ENCODE data around the gene ADTRP. TPM values are rescaled to one million over a fixed set of nuclear protein-coding genes. Genes with fewer than 3 reads are reported as not detected.

Gene ADTRP
- total and polyA plus RNA-seq, 2 donors (not counting 1 experiment from before 2014, with no cell fraction given): 0.23 to 1.7 TPM

DNA sequence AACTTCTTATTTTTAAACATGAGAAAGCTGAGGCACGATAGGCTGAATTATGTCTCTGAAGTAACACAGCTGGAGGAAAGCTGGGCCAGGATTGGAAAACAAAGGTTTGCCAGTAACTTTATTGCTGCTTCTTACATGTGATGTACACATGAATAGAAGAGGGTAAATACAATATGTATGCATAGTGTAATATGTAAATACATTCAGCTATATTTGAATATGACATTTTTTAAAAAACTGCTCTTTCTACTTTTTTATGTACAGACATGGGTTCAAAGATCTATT, 90.2 kb downstream of the ADTRP start:
- Histone ChIP-seq H3K9ac (ENCODE audit: insufficient read depth, low read length) (no peak overlapping the region), H3K27ac (ENCODE audit: insufficient read depth, low read length) (no peak overlapping the region), H3K4me3 (replicated peaks in 1 of 4; ENCODE audit: control extremely low read depth in 1 of 4, insufficient read depth in 1 of 4, low read depth in 3 of 4, low read length in 4 of 4) (no peak overlapping the region), H3K27me3 (ENCODE audit: control insufficient read depth, insufficient read depth, low read length) (no peaks in the 10 kb centered on the region), H3K9me3 (ENCODE audit: control insufficient read depth, insufficient read depth, low read depth, low read length) (no peaks in the 10 kb centered on the region), H3K36me3 (ENCODE audit: control insufficient read depth, insufficient read depth, low read length) (no peaks in the 10 kb centered on the region), H2AFZ (ENCODE audit: low read length) (no peak overlapping the region), H3K4me2 (ENCODE audit: extremely low read depth, insufficient read depth, low read length) (no peak overlapping the region), H4K20me1 (ENCODE audit: control insufficient read depth, extremely low read depth, insufficient read depth, low read length) (no peaks in the 10 kb centered on the region), H3K79me2 (ENCODE audit: control insufficient read depth, insufficient read depth, low read length) (no peaks in the 10 kb centered on the region), H3K4me1 (ENCODE audit: control insufficient read depth, extremely low read depth, insufficient read depth, low read length) (peaks cover 6% of the 10 kb centered on the region)
- peak in 1 of 2 donors; percentile 27 for DNase-seq (ENCODE audit: low read depth in 2 of 2)
- TF ChIP-seq EZH2 (IDR thresholded peaks at IDR 0.05; ENCODE audit: low read length, missing control alignments): no peak
- TF ChIP-seq, protein P1, sequence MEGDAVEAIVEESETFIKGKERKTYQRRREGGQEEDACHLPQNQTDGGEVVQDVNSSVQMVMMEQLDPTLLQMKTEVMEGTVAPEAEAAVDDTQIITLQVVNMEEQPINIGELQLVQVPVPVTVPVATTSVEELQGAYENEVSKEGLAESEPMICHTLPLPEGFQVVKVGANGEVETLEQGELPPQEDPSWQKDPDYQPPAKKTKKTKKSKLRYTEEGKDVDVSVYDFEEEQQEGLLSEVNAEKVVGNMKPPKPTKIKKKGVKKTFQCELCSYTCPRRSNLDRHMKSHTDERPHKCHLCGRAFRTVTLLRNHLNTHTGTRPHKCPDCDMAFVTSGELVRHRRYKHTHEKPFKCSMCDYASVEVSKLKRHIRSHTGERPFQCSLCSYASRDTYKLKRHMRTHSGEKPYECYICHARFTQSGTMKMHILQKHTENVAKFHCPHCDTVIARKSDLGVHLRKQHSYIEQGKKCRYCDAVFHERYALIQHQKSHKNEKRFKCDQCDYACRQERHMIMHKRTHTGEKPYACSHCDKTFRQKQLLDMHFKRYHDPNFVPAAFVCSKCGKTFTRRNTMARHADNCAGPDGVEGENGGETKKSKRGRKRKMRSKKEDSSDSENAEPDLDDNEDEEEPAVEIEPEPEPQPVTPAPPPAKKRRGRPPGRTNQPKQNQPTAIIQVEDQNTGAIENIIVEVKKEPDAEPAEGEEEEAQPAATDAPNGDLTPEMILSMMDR (conservative IDR thresholded peaks at IDR 0.05 in 1 of 2, IDR thresholded peaks at IDR 0.05 in 1 of 2; ENCODE audit: low read depth in 1 of 2, low read length in 2 of 2): no peak

GRCh38 chr6:11685481-11686093, 93.0 kb downstream of the ADTRP start:
- no peaks in the 10 kb centered on the region for H3K79me2 ChIP-seq (ENCODE audit: control insufficient read depth, insufficient read depth, low read length)
- no peak overlapping the region for H3K27ac ChIP-seq (ENCODE audit: insufficient read depth, low read length)
- TF ChIP-seq EZH2 (IDR thresholded peaks at IDR 0.05; ENCODE audit: low read length, missing control alignments): no peak
- TF ChIP-seq, protein P1 (conservative IDR thresholded peaks at IDR 0.05 in 1 of 2, IDR thresholded peaks at IDR 0.05 in 1 of 2; ENCODE audit: low read depth in 1 of 2, low read length in 2 of 2): no peak
- no peak overlapping the region for H3K4me2 ChIP-seq (ENCODE audit: extremely low read depth, insufficient read depth, low read length)
- DNase-seq (ENCODE audit: low read depth in 2 of 2): peak in 1 of 2 donors; percentile 84
- peaks cover 6% of the 10 kb centered on the region for H3K4me1 ChIP-seq (ENCODE audit: control insufficient read depth, extremely low read depth, insufficient read depth, low read length)
- H3K27me3 ChIP-seq (ENCODE audit: control insufficient read depth, insufficient read depth, low read length): no peaks in the 10 kb centered on the region
- no peak overlapping the region for H2AFZ ChIP-seq (ENCODE audit: low read length)
- H3K9me3 ChIP-seq (ENCODE audit: control insufficient read depth, insufficient read depth, low read depth, low read length): no peaks in the 10 kb centered on the region
- H4K20me1 ChIP-seq (ENCODE audit: control insufficient read depth, extremely low read depth, insufficient read depth, low read length): no peaks in the 10 kb centered on the region
- no peak overlapping the region for H3K4me3 ChIP-seq (replicated peaks in 1 of 4; ENCODE audit: control extremely low read depth in 1 of 4, insufficient read depth in 1 of 4, low read depth in 3 of 4, low read length in 4 of 4)
- no peaks in the 10 kb centered on the region for H3K36me3 ChIP-seq (ENCODE audit: control insufficient read depth, insufficient read depth, low read length)
- no peak overlapping the region for H3K9ac ChIP-seq (ENCODE audit: insufficient read depth, low read length)

DNA sequence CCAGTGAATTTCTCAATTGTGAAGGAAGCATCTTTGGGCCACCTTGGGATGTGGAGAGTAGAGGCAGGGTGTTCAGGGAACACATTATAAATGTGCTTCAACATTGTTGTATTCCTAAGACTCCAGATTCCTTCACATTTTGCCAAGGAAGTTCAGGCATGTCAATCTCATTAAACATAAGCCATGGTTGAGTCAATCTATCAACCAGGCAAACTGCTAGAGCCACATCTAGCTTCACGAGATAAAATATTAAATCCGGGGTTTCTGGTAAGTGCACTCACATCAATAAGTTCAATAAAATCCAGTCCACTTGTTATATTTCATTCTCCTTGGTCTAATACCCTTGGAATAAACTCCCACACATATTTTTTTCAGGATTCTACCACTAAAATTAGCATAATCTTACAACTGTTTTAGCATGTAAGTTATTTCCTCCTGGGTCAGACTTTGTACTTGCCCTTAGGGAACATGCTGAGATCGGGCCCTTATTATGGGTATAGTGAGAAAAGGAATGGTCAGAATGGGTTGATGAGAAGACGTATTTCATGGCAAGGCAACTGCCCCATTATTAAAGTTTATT, 93.6 kb downstream of the ADTRP start:
- Histone ChIP-seq H3K4me3 (replicated peaks in 1 of 4; ENCODE audit: control extremely low read depth in 1 of 4, insufficient read depth in 1 of 4, low read depth in 3 of 4, low read length in 4 of 4) (no peak overlapping the region), H3K36me3 (ENCODE audit: control insufficient read depth, insufficient read depth, low read length) (no peaks in the 10 kb centered on the region), H3K4me1 (ENCODE audit: control insufficient read depth, extremely low read depth, insufficient read depth, low read length) (peaks cover 6% of the 10 kb centered on the region), H3K9me3 (ENCODE audit: control insufficient read depth, insufficient read depth, low read depth, low read length) (no peaks in the 10 kb centered on the region), H3K4me2 (ENCODE audit: extremely low read depth, insufficient read depth, low read length) (no peak overlapping the region), H3K27me3 (ENCODE audit: control insufficient read depth, insufficient read depth, low read length) (no peaks in the 10 kb centered on the region), H2AFZ (ENCODE audit: low read length) (no peak overlapping the region), H3K27ac (ENCODE audit: insufficient read depth, low read length) (no peak overlapping the region), H3K79me2 (ENCODE audit: control insufficient read depth, insufficient read depth, low read length) (no peaks in the 10 kb centered on the region), H4K20me1 (ENCODE audit: control insufficient read depth, extremely low read depth, insufficient read depth, low read length) (no peaks in the 10 kb centered on the region), H3K9ac (ENCODE audit: insufficient read depth, low read length) (no peak overlapping the region)
- no peak for DNase-seq (ENCODE audit: low read depth in 2 of 2)
- no peak for TF ChIP-seq EZH2 (IDR thresholded peaks at IDR 0.05; ENCODE audit: low read length, missing control alignments)
- TF ChIP-seq, protein P1 (conservative IDR thresholded peaks at IDR 0.05 in 1 of 2, IDR thresholded peaks at IDR 0.05 in 1 of 2; ENCODE audit: low read depth in 1 of 2, low read length in 2 of 2): no peak
